Measurements from ENCODE around the gene GNGT2.
"Not testable (repeated sequence)": the region's sequence is repeated elsewhere in the genome, so short reads cannot be mapped to it uniquely, and the experiment has no call there.

The GNGT2 gene

GRCh38 chr17:49203796-49204195 lies 6.6 kb downstream of the GNGT2 start:
- no peak for DNase-seq (ENCODE audit: low read depth)

- DNase-seq (ENCODE audit: low read depth): no peak
These were observed 8.9 kb downstream of the GNGT2 start for GRCh38 chr17:49201481-49201927.

- no peak for DNase-seq (ENCODE audit: low read depth)
These were observed 9.8 kb downstream of the GNGT2 start for GRCh38 chr17:49200423-49201083.

- no peak for DNase-seq (ENCODE audit: low read depth)
These were observed 12.2 kb downstream of the GNGT2 start for GRCh38 chr17:49198211-49198610.

DNA sequence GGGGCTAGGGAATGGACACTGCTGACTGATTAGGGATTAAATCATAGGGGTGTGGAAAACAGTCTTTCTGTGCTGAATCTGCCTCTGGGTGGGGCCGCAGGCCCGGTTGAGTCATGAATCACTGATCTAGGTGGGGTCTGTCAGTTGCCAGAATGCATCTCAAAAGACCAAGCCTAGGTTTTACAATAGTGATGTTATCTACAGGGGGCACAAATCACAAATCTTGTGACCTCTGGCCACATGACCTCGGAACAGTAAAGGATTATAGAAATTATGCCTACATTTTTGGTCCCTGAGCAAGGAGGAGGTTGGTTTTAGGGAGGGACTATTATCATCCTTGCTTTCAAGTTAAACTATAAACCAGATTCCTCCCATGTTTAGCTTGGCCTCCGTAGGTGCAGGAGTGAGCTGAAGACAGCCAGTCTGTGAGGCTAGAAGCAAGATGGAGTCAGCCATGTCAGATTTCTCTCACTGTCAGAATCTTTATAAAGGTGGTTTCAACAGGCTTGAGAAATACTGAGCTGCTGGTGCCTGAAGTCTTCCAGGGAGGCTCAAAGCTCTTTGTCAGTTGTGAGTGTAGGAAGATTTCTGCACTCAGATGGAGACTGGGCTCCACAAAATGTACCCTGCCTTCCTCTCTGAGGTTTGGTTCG lies 12.9 kb downstream of the GNGT2 start:
- DNase-seq (ENCODE audit: low read depth): no peak

GRCh38 chr17:49196520-49196919 lies 13.9 kb downstream of the GNGT2 start:
- DNase-seq (ENCODE audit: low read depth): no peak

DNA sequence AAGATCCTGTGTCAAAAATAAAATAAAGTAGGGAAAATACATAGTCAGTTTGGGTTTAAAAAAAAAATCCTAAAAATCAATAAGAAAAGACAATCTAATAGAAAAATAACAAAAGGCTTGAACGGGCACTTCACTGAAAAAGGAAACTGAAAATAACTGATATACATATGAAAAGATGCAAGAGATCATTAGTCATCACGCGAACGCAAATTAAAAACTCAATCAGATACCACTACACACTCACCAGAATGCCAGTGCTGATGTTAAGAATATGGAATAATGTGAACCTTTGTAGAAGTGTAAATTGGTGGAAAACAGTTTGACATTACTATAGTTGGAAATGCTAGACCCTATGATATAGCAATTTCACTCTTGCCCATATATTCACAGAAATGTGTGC lies 14.6 kb downstream of the GNGT2 start:
- DNase-seq (ENCODE audit: low read depth): no peak

GRCh38 chr17:49194297-49194607 lies 16.1 kb downstream of the GNGT2 start:
- DNase-seq (ENCODE audit: low read depth): no peak

GRCh38 chr17:49193513-49194296 lies 16.7 kb downstream of the GNGT2 start:
- DNase-seq (ENCODE audit: low read depth): no peak

GRCh38 chr17:49191917-49192741 lies 18.2 kb downstream of the GNGT2 start:
- DNase-seq (ENCODE audit: low read depth): peak; percentile 71

DNA sequence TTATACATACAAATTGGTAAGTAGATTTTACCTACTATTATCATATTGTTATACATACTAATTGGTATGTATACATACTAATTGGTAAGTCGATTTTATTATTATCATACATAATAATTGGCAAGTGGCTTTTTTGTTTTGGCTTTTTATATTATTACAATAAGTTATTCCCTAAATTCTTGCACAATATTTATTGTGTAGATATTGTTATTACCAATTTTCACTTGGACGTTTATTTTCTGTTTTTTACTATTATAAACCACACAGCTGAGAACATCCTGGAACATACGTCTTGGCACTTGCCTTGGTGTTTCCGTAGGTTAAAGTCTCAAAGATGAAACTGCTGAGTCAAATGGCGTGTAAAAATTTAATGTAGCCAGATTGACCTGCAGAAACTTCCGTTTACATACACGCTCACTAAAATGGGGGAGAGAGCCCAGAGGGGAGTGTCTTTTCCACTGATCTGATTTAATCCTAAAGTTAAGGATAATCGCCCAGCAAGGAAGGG lies 18.9 kb downstream of the GNGT2 start:
- no peak for DNase-seq (ENCODE audit: low read depth)

GRCh38 chr17:49190932-49191331 lies 19.4 kb downstream of the GNGT2 start:
- DNase-seq (ENCODE audit: low read depth): no peak

DNA sequence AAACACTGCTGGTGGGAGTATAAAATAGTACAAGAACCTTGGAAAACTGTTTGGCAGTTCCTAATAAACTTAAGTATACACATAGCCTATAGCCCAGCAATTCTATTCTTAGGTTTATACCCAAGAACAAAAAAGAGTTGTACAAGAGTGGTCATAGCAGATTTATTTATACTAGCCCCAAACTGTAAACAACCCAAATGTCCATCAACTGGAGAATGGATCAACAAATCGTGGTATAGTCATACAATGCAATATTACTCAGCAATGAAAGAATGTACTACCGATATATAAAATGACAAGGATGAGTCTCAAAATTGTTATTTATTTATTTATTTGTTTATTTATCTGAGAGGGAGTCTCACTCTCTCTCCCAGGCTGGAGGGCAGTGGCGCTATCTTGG lies 23.1 kb downstream of the GNGT2 start:
- no peak for DNase-seq (ENCODE audit: low read depth)

- DNase-seq (ENCODE audit: low read depth): not testable (repeated sequence)
These were observed 25.0 kb downstream of the GNGT2 start for GRCh38 chr17:49185381-49185780.

DNA sequence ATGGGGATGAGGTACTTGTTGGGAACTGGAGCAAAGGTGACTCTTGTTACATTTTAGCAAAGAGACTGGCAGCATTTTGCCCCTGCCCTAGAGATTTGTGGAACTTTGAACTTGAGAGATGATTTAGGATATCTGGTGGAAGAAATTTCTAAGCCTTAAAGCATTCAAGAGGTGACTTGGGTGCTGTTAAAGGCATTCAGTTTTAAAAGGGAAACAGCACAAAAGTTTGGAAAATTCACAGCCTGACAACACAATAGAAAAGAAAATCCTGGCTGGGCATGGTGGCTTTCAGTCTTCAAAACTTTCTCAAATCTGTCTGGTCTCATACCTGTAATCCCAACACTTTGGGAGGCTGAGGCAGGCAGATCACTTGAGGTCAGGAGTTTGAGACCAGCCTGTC lies 25.9 kb downstream of the GNGT2 start:
- DNase-seq (ENCODE audit: low read depth): not testable (repeated sequence)

GRCh38 chr17:49183801-49184200 lies 26.6 kb downstream of the GNGT2 start:
- DNase-seq (ENCODE audit: low read depth): no peak

- no peak for DNase-seq (ENCODE audit: low read depth)
These were observed 27.0 kb downstream of the GNGT2 start for GRCh38 chr17:49183341-49183740.

- no peak for DNase-seq (ENCODE audit: low read depth)
These were observed 29.3 kb downstream of the GNGT2 start for GRCh38 chr17:49180998-49181635.

DNA sequence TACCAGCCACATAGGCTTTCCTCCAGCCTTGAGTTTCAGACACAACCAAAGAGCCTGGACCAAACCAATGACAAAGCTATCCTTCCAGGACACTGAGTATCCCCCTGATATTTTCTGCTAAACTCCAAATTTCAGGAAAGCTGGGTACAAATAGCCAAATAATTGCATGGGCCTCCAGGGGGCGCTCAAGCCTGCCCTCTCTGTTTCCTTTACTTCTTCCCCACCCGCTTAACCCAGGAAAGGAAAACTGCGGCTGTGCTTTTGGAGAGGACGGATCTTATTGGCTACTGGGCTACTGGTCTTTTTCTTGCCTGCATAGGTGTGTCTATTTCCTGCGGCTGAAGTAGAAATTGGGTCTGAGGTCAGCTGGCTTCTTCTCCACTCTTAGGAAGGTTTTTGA lies 30.1 kb downstream of the GNGT2 start:
- peak; percentile 20 for DNase-seq (ENCODE audit: low read depth)

- not testable (repeated sequence) for DNase-seq (ENCODE audit: low read depth)
These were observed 34.4 kb downstream of the GNGT2 start for GRCh38 chr17:49175978-49176377.

- DNase-seq (ENCODE audit: low read depth): not testable (repeated sequence)
These were observed 39.7 kb downstream of the GNGT2 start for GRCh38 chr17:49170711-49171110.

DNA sequence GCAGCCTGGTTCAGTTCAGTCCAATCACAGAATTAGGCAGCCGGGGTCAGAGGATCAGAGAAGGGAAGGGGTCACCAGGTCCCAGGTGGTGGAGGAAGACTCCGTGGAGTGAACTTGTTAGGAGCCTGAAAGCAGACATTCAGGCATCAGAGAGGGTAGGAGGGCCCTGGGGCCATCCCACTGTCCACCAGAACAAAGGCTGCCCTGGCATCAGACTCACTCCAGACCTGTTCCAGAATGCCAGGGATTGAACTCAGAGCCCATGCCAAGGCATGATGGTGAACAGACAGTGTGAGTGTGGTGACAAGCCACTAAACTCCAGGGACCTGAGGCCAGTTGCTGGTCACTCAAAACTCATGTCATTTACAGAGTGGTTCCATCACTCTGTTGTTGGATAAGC lies 40.2 kb downstream of the GNGT2 start:
- DNase-seq (ENCODE audit: low read depth): no peak
